Pons (tissue), 1 donor: ENCODE results near the gene NTRK3.
A peak's percentile ranks its signal among the peaks of the same experiment; 100 is the strongest.

ENCODE experiments used
- DNase-seq: peaks from one replicate; pipeline ENCODE4 v3.0.0-alpha.2; 2016; ENCODE audit warnings: low spot score

The NTRK3 gene

GRCh38 chr15:88256279-88257230 is at the start of gene NTRK3:
TSS of gene NTRK3 (minus strand) at chr15:88256739. CDS start at chr15:88256153, 586 bp downstream.
- DNase-seq: peak; percentile 35

- DNase-seq: no peak
Measured at GRCh38 chr15:88303395-88303794, 46.9 kb upstream of the NTRK3 start.

GRCh38 chr15:88302373-88302772 is 45.8 kb upstream of the NTRK3 start:
- no peak for DNase-seq

- no peak for DNase-seq
Measured at GRCh38 chr15:88301311-88301710, 44.8 kb upstream of the NTRK3 start.

- DNase-seq: no peak
Measured at GRCh38 chr15:88300861-88301260, 44.3 kb upstream of the NTRK3 start.

GRCh38 chr15:88300089-88300488 is 43.5 kb upstream of the NTRK3 start:
- DNase-seq: no peak

- no peak for DNase-seq
Measured at GRCh38 chr15:88299497-88299896, 43.0 kb upstream of the NTRK3 start.

- DNase-seq: no peak
Measured at GRCh38 chr15:88288661-88289060, 32.1 kb upstream of the NTRK3 start.

- DNase-seq: no peak
Measured at GRCh38 chr15:88288206-88288605, 31.7 kb upstream of the NTRK3 start.

GRCh38 chr15:88284318-88284998 is 27.9 kb upstream of the NTRK3 start:
- DNase-seq: no peak

- no peak for DNase-seq
Measured at GRCh38 chr15:88282614-88283013, 26.1 kb upstream of the NTRK3 start.

- DNase-seq: no peak
Measured at GRCh38 chr15:88276821-88277410, 20.4 kb upstream of the NTRK3 start.

- DNase-seq: no peak
Measured at GRCh38 chr15:88275804-88276203, 19.3 kb upstream of the NTRK3 start.

GRCh38 chr15:88274553-88275460 is 18.3 kb upstream of the NTRK3 start:
- DNase-seq: peak; percentile 72

GRCh38 chr15:88272421-88272820 is 15.9 kb upstream of the NTRK3 start:
- DNase-seq: no peak

GRCh38 chr15:88269356-88270062 is 13.0 kb upstream of the NTRK3 start:
- DNase-seq: no peak

GRCh38 chr15:88267720-88268119 is 11.2 kb upstream of the NTRK3 start:
- DNase-seq: no peak

- DNase-seq: no peak
Measured at GRCh38 chr15:88266170-88266569, 9.6 kb upstream of the NTRK3 start.

GRCh38 chr15:88264622-88265021 is 8.1 kb upstream of the NTRK3 start:
- DNase-seq: no peak

- no peak for DNase-seq
Measured at GRCh38 chr15:88262064-88262463, 5.5 kb upstream of the NTRK3 start.

- DNase-seq: peak; percentile 77
Measured at GRCh38 chr15:88258093-88258641, 1.6 kb upstream of the NTRK3 start.
